HepG2 (cell line): ENCODE measurements around the gene PANK1. TPM values are rescaled to one million over a fixed set of nuclear protein-coding genes. Genes with fewer than 3 reads are reported as not detected.

Experiments
- CREM ChIP-seq, 2 experiments: sonication (generic) in 1 of 2; formaldehyde crosslinking in 1 of 2; IDR thresholded peaks; 2 replicates each; pipeline versions ENCODE4 v1.4.0 to v1.6.1; 2016 to 2020; ENCODE audit warnings: antibody characterized with exemption in 1 of 2, mild to moderate bottlenecking in 1 of 2, missing genetic modification reagents in 1 of 2
- HHEX ChIP-seq: IDR thresholded peaks from 2 replicates; pipeline ENCODE4 v1.6.1; 2016; ENCODE audit warnings: control low read depth
- HNF4A ChIP-seq: sonication (generic); formaldehyde crosslinking; IDR thresholded peaks from 2 replicates; pipeline ENCODE4 v1.4.0; 2020; ENCODE audit warnings: missing genetic modification reagents
- KDM6A ChIP-seq: IDR thresholded peaks from 2 replicates; pipeline ENCODE4 v1.6.1; 2016; ENCODE audit warnings: low read depth
- MIXL1 ChIP-seq: IDR thresholded peaks from 2 replicates; pipeline ENCODE4 v1.6.1; 2016
- NFIC ChIP-seq: IDR thresholded peaks from 2 replicates; pipeline ENCODE4 v1.6.1; 2012; ENCODE audit warnings: mild to moderate bottlenecking, low read length, inconsistent platforms
- POGZ ChIP-seq: sonication (generic); formaldehyde crosslinking; IDR thresholded peaks from 2 replicates; pipeline ENCODE4 v1.4.0; 2020; ENCODE audit warnings: mild to moderate bottlenecking, missing genetic modification reagents
- TEAD3 ChIP-seq: optimal IDR thresholded peaks from 2 replicates; pipeline ENCODE3; 2016; ENCODE audit warnings: borderline replicate concordance
- YEATS4 ChIP-seq: sonication (generic); formaldehyde crosslinking; IDR thresholded peaks from 2 replicates; pipeline ENCODE4 v1.4.0; 2020; ENCODE audit warnings: missing genetic modification reagents, borderline replicate concordance
- ZNF136 ChIP-seq: sonication (generic); formaldehyde crosslinking; IDR thresholded peaks from 2 replicates; pipeline ENCODE4 v1.8.1; 2022; ENCODE audit warnings: low read depth, mild to moderate bottlenecking, moderate library complexity, missing genetic modification reagents
- ZNF484 ChIP-seq: sonication (generic); formaldehyde crosslinking; IDR thresholded peaks from 2 replicates; pipeline ENCODE4 v1.5.1; 2020; ENCODE audit warnings: mild to moderate bottlenecking, low read depth, missing genetic modification reagents, borderline replicate concordance
- ZNF558 ChIP-seq: sonication (generic); formaldehyde crosslinking; IDR thresholded peaks from 2 replicates; pipeline ENCODE4 v1.9.0; 2022; ENCODE audit warnings: mild to moderate bottlenecking, missing genetic modification reagents, borderline replicate concordance
- polyA plus RNA-seq, 8 experiments: library from polyadenylated mRNA; depleted of rRNA in 3 of 8; stranded (reverse) in 7 of 8; unstranded in 1 of 8; fragments of >200 nt; fragmentation: Illumina TruSeq in 4 of 8; extraction: Trizol in 4 of 8; gene quantifications; 2 replicates each; pipeline versions ENCODE4 v1.2.1 to v1.2.3, GENCODE V29; 2011 to 2016; ENCODE audit warnings: low read depth in 4 of 8, missing spikeins in 1 of 8, mixed read lengths in 1 of 8; ENCODE audit not compliant: insufficient read depth in 1 of 8
- total RNA-seq, 5 experiments: library from RNA; depleted of rRNA; stranded (reverse); fragments of >200 nt; fragmentation: Illumina TruSeq; extraction: Trizol; gene quantifications; 2 replicates each; pipeline ENCODE4 v1.2.3, GENCODE V29; 2016; ENCODE audit warnings: low read depth in 1 of 5
- TF ChIP-seq, protein P1 (sequence below), 2 experiments: sonication (generic) in 1 of 2; formaldehyde crosslinking in 1 of 2; IDR thresholded peaks; 2 replicates each; pipeline versions ENCODE4 v1.4.0 to v1.6.1; 2016 to 2020; ENCODE audit warnings: borderline replicate concordance in 1 of 2, low read depth in 1 of 2, mild to moderate bottlenecking in 1 of 2, missing genetic modification reagents in 1 of 2
- TF ChIP-seq, protein P2 (sequence below): sonication (generic); formaldehyde crosslinking; IDR thresholded peaks from 2 replicates; pipeline ENCODE4 v1.4.0; 2020; ENCODE audit warnings: low read depth, mild to moderate bottlenecking, missing genetic modification reagents
- TF ChIP-seq, protein P3 (sequence below): sonication (generic); formaldehyde crosslinking; IDR thresholded peaks from 2 replicates; pipeline ENCODE4 v1.9.0; 2022; ENCODE audit warnings: missing genetic modification reagents, mild to moderate bottlenecking, borderline replicate concordance
- TF ChIP-seq, protein P4 (sequence below): sonication (generic); formaldehyde crosslinking; IDR thresholded peaks from 2 replicates; pipeline ENCODE4 v1.5.0; 2020; ENCODE audit warnings: mild to moderate bottlenecking, missing genetic modification reagents, borderline replicate concordance
- TF ChIP-seq, protein P5 (sequence below): sonication (generic); formaldehyde crosslinking; IDR thresholded peaks from 2 replicates; pipeline ENCODE4 v1.5.0; 2020; ENCODE audit warnings: missing genetic modification reagents

Gene PANK1
- total and polyA plus RNA-seq, 2 of the 13 experiments (the other 11 are each of a cell fraction or from before 2014, with no cell fraction given) = 18.2 to 33.3 TPM

DNA sequence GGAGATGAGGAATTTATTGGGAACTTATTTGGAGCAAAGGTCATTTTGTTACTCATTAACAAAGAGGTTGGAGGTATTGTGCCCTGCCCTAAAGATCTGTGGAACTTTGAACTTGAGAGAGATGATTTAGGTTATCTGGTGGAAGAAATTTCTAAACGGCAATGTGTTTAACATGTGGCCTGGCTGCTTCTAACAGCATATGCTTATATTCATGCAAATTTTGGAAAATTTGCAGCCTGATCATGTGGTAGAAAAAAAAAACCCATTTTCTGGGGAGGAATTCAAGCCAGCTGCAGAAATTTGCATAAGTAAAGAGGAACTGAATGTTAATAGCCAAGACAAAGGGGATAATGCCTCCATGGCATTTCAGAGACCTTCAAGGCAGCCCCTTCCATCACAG is 10.7 kb upstream of the PANK1 start (continued):
- TF ChIP-seq, protein P1, sequence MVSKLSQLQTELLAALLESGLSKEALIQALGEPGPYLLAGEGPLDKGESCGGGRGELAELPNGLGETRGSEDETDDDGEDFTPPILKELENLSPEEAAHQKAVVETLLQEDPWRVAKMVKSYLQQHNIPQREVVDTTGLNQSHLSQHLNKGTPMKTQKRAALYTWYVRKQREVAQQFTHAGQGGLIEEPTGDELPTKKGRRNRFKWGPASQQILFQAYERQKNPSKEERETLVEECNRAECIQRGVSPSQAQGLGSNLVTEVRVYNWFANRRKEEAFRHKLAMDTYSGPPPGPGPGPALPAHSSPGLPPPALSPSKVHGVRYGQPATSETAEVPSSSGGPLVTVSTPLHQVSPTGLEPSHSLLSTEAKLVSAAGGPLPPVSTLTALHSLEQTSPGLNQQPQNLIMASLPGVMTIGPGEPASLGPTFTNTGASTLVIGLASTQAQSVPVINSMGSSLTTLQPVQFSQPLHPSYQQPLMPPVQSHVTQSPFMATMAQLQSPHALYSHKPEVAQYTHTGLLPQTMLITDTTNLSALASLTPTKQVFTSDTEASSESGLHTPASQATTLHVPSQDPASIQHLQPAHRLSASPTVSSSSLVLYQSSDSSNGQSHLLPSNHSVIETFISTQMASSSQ (IDR thresholded peaks at IDR 0.05; ENCODE audit: low read depth) = peak; percentile 88
- TF ChIP-seq, protein P1 (CRISPR knock-in tag; IDR thresholded peaks at IDR 0.05; ENCODE audit: borderline replicate concordance) = peak; percentile 91
- TF ChIP-seq HHEX (CRISPR knock-in tag) = no peak
- TF ChIP-seq POGZ (CRISPR knock-in tag) = no peak
- TF ChIP-seq, protein P2, sequence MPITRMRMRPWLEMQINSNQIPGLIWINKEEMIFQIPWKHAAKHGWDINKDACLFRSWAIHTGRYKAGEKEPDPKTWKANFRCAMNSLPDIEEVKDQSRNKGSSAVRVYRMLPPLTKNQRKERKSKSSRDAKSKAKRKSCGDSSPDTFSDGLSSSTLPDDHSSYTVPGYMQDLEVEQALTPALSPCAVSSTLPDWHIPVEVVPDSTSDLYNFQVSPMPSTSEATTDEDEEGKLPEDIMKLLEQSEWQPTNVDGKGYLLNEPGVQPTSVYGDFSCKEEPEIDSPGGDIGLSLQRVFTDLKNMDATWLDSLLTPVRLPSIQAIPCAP = no peak
- no peak for TF ChIP-seq ZNF136 (CRISPR knock-in tag)
- no peak for TF ChIP-seq ZNF484 (CRISPR knock-in tag)
- TF ChIP-seq ZNF558 = no peak
- TF ChIP-seq MIXL1 (CRISPR knock-in tag) = no peak
- TF ChIP-seq CREM (IDR thresholded peaks at IDR 0.05) = no peak
- no peak for TF ChIP-seq CREM (CRISPR knock-in tag; IDR thresholded peaks at IDR 0.05)
- peak; percentile 69 for TF ChIP-seq HNF4A
- no peak for TF ChIP-seq NFIC
- TF ChIP-seq, protein P3, sequence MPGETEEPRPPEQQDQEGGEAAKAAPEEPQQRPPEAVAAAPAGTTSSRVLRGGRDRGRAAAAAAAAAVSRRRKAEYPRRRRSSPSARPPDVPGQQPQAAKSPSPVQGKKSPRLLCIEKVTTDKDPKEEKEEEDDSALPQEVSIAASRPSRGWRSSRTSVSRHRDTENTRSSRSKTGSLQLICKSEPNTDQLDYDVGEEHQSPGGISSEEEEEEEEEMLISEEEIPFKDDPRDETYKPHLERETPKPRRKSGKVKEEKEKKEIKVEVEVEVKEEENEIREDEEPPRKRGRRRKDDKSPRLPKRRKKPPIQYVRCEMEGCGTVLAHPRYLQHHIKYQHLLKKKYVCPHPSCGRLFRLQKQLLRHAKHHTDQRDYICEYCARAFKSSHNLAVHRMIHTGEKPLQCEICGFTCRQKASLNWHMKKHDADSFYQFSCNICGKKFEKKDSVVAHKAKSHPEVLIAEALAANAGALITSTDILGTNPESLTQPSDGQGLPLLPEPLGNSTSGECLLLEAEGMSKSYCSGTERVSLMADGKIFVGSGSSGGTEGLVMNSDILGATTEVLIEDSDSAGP (CRISPR knock-in tag) = no peak
- TF ChIP-seq, protein P4, sequence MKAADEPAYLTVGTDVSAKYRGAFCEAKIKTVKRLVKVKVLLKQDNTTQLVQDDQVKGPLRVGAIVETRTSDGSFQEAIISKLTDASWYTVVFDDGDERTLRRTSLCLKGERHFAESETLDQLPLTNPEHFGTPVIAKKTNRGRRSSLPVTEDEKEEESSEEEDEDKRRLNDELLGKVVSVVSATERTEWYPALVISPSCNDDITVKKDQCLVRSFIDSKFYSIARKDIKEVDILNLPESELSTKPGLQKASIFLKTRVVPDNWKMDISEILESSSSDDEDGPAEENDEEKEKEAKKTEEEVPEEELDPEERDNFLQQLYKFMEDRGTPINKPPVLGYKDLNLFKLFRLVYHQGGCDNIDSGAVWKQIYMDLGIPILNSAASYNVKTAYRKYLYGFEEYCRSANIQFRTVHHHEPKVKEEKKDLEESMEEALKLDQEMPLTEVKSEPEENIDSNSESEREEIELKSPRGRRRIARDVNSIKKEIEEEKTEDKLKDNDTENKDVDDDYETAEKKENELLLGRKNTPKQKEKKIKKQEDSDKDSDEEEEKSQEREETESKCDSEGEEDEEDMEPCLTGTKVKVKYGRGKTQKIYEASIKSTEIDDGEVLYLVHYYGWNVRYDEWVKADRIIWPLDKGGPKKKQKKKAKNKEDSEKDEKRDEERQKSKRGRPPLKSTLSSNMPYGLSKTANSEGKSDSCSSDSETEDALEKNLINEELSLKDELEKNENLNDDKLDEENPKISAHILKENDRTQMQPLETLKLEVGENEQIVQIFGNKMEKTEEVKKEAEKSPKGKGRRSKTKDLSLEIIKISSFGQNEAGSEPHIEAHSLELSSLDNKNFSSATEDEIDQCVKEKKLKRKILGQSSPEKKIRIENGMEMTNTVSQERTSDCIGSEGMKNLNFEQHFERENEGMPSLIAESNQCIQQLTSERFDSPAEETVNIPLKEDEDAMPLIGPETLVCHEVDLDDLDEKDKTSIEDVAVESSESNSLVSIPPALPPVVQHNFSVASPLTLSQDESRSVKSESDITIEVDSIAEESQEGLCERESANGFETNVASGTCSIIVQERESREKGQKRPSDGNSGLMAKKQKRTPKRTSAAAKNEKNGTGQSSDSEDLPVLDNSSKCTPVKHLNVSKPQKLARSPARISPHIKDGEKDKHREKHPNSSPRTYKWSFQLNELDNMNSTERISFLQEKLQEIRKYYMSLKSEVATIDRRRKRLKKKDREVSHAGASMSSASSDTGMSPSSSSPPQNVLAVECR (CRISPR knock-in tag) = no peak
- no peak for TF ChIP-seq KDM6A
- no peak for TF ChIP-seq YEATS4 (CRISPR knock-in tag)
- no peak for TF ChIP-seq TEAD3
- TF ChIP-seq, protein P5, sequence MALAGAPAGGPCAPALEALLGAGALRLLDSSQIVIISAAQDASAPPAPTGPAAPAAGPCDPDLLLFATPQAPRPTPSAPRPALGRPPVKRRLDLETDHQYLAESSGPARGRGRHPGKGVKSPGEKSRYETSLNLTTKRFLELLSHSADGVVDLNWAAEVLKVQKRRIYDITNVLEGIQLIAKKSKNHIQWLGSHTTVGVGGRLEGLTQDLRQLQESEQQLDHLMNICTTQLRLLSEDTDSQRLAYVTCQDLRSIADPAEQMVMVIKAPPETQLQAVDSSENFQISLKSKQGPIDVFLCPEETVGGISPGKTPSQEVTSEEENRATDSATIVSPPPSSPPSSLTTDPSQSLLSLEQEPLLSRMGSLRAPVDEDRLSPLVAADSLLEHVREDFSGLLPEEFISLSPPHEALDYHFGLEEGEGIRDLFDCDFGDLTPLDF (CRISPR knock-in tag) = no peak
